ENCODE measurements around the gene GYS1.
"Not testable (repeated sequence)": the region's sequence is repeated elsewhere in the genome, so short reads cannot be mapped to it uniquely, and the experiment has no call there.

GRCh38 chr19:48925890-48926289 is 67.2 kb downstream of the GYS1 start:
- not testable (repeated sequence) for TF ChIP-seq EZH2 (IDR thresholded peaks at IDR 0.05; ENCODE audit: low read length, unreplicated experiment); CTCF (conservative IDR thresholded peaks at IDR 0.05; ENCODE audit: low read depth, low read length); EZH2phosphoT487 (IDR thresholded peaks at IDR 0.05; ENCODE audit: borderline replicate concordance, low read length)

Measured in PC-3 (cell line).